ENCODE data around the gene UBE2O.
A peak's percentile ranks its signal among the peaks of the same experiment; 100 is the strongest.

The UBE2O gene

DNA sequence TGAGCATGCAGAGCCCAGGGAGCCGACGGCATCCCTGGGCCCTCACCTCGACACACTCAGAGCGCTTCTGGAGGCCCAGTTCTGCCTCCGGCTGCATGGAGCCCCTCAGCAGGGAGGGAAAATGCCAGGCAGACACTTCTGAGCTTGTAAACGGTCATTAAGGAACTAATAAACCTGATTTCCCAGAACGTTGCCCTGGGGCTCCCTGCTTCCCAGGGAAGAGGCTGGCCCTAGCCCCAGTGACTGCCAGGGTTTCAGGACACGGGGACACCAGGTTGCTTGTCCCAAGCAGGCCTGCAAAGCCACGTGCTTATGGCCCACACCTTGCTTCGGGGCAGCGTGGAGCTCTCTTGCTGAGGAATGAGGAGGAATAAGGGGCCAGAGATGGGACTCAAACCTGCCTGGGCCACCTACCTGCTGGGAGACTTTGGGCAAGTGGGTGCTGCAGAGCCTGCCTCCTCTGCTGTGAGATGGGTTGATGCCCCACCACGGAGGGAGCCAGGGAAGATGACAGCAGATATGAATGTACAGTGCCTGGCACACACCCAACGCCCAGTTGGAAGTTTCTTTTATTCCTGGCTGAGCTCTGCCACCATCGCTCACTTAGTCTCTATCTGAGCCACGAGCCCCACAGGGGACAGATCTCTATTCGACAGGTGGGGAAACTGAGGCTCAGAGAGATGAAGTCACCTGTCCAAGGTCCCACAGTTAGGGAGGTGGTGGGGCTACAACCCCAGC is 42.9 kb upstream of the UBE2O start:
- Histone ChIP-seq H4K5ac (ENCODE audit: low read length) (no peak overlapping the region), H2BK5ac (ENCODE audit: low read length) (no peak overlapping the region), H3K9ac (ENCODE audit: low read length) (no peak overlapping the region), H3K27me3 (ENCODE audit: insufficient read depth, low read length, poor library complexity) (no peaks in the 10 kb centered on the region), H3K4me3 (ENCODE audit: low read length) (no peak overlapping the region), H3K4me2 (ENCODE audit: low read length) (no peak overlapping the region), H3K4ac (ENCODE audit: low read depth, low read length) (no peak overlapping the region), H3K56ac (ENCODE audit: low read length) (no peak overlapping the region), H3K4me1 (ENCODE audit: control insufficient read depth, low read depth, low read length) (peaks cover 20% of the 10 kb centered on the region), H2AK5ac (ENCODE audit: low read length) (no peak overlapping the region), H3K18ac (ENCODE audit: low read length) (no peak overlapping the region), H4K8ac (ENCODE audit: low read depth, low read length) (no peak overlapping the region), H2BK15ac (replicated peaks; ENCODE audit: low read depth) (no peak overlapping the region), H3K36me3 (ENCODE audit: control insufficient read depth, insufficient read depth, low read length) (no peaks in the 10 kb centered on the region), H3K27ac (ENCODE audit: low read depth, low read length) (no peak overlapping the region), H2BK120ac (ENCODE audit: low read depth, low read length) (no peak overlapping the region), H3K79me1 (ENCODE audit: low read length) (peaks cover 7% of the 10 kb centered on the region), H3K79me2 (ENCODE audit: control insufficient read depth, insufficient read depth, low read length) (peaks cover 2% of the 10 kb centered on the region), H3K23ac (ENCODE audit: low read length) (no peak overlapping the region)
- DNase-seq = no peak
- WGBS (ENCODE audit: extremely low coverage, insufficient coverage, low lambda C conversion rate) = no CpG with 5 or more reads among the region's 16 CpGs

DNA sequence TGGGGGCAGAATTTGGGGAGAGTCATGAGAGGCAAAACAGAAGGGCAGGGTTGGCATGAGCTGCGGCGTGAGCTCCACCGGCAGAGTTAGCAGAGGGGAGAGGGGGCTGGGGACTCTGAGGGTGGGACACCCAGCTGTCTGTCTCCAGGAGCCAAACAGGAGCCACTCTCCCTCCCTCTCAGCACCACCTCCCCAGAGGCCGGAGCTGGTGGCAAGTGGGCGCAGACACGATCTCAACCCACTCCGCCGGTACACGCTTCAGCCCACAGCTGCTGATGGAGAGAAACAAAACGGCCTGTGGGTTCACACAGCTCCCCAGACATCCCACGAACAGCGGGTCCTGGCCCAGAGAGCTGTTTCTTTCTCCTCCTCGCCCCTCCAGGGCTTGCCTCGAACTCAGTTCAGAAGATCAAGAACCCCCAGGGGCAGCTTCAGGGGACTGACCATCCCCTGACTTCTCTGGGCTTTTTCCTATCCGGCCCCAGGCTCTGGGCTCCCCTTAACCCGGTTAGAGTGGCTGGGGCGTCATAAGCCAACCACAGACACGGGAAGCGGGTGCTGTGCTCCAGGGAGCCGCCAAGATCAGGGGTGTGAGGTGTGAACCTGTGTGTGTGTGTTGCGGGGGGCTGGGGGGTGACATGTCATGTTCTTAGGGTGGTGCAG is 40.7 kb upstream of the UBE2O start:
- no peak overlapping the region for H4K8ac ChIP-seq (ENCODE audit: low read depth, low read length)
- H3K4me1 ChIP-seq (ENCODE audit: control insufficient read depth, low read depth, low read length) = peaks cover 8% of the 10 kb centered on the region
- H3K4me2 ChIP-seq (ENCODE audit: low read length) = no peak overlapping the region
- no peak overlapping the region for H3K4me3 ChIP-seq (ENCODE audit: low read length)
- peaks cover 1% of the 10 kb centered on the region for H3K79me1 ChIP-seq (ENCODE audit: low read length)
- no peak overlapping the region for H2BK120ac ChIP-seq (ENCODE audit: low read depth, low read length)
- H2AK5ac ChIP-seq (ENCODE audit: low read length) = no peak overlapping the region
- no peak overlapping the region for H3K27ac ChIP-seq (ENCODE audit: low read depth, low read length)
- no peaks in the 10 kb centered on the region for H3K36me3 ChIP-seq (ENCODE audit: control insufficient read depth, insufficient read depth, low read length)
- H3K27me3 ChIP-seq (ENCODE audit: insufficient read depth, low read length, poor library complexity) = no peaks in the 10 kb centered on the region
- peak overlapping the region; percentile 31 for H3K9ac ChIP-seq (ENCODE audit: low read length)
- no peak overlapping the region for H3K18ac ChIP-seq (ENCODE audit: low read length)
- H2BK15ac ChIP-seq (replicated peaks; ENCODE audit: low read depth) = no peak overlapping the region
- H3K56ac ChIP-seq (ENCODE audit: low read length) = peak overlapping the region; percentile 31
- DNase-seq = no peak
- H4K5ac ChIP-seq (ENCODE audit: low read length) = no peak overlapping the region
- WGBS (ENCODE audit: extremely low coverage, insufficient coverage, low lambda C conversion rate) = no CpG with 5 or more reads among the region's 21 CpGs
- H3K23ac ChIP-seq (ENCODE audit: low read length) = no peak overlapping the region
- no peak overlapping the region for H3K4ac ChIP-seq (ENCODE audit: low read depth, low read length)
- H2BK5ac ChIP-seq (ENCODE audit: low read length) = no peak overlapping the region
- H3K79me2 ChIP-seq (ENCODE audit: control insufficient read depth, insufficient read depth, low read length) = no peaks in the 10 kb centered on the region

DNA sequence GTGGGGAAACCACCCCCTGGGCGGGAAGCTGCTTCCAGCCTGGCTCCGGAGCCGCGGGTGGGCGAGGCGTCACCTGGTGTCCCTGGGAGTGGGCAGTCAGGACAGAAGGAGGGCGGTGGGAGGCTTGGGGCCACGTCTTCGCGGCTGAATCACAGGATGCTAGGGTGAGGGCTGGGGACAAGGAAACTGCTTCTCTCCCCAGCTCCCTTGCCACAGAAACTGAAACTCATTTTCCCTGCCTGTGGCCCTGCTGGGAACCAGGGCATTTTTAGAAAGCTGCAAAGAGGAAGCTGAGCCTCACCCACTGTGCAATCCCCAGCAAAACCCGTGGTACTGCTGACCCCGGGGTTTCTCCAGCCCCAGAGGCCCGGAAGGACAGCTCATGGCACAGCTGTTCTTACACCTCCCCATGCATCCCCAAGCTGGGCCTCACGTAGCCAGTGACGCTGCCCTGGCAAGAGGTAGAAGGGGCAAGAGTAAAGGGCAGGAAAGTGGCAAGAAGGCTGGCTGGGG is 40.1 kb upstream of the UBE2O start:
- H3K27me3 ChIP-seq (ENCODE audit: insufficient read depth, low read length, poor library complexity) = no peaks in the 10 kb centered on the region
- H3K23ac ChIP-seq (ENCODE audit: low read length) = no peak overlapping the region
- no peak overlapping the region for H3K18ac ChIP-seq (ENCODE audit: low read length)
- H2BK120ac ChIP-seq (ENCODE audit: low read depth, low read length) = no peak overlapping the region
- no peaks in the 10 kb centered on the region for H3K36me3 ChIP-seq (ENCODE audit: control insufficient read depth, insufficient read depth, low read length)
- no peak overlapping the region for H2BK15ac ChIP-seq (replicated peaks; ENCODE audit: low read depth)
- no peak overlapping the region for H3K4me2 ChIP-seq (ENCODE audit: low read length)
- H3K79me2 ChIP-seq (ENCODE audit: control insufficient read depth, insufficient read depth, low read length) = no peaks in the 10 kb centered on the region
- H2BK5ac ChIP-seq (ENCODE audit: low read length) = no peak overlapping the region
- H3K9ac ChIP-seq (ENCODE audit: low read length) = peak overlapping the region; percentile 31
- no peak for DNase-seq
- H4K5ac ChIP-seq (ENCODE audit: low read length) = no peak overlapping the region
- peak overlapping the region; percentile 31 for H3K56ac ChIP-seq (ENCODE audit: low read length)
- H4K8ac ChIP-seq (ENCODE audit: low read depth, low read length) = no peak overlapping the region
- H3K4ac ChIP-seq (ENCODE audit: low read depth, low read length) = no peak overlapping the region
- no peaks in the 10 kb centered on the region for H3K79me1 ChIP-seq (ENCODE audit: low read length)
- H3K4me1 ChIP-seq (ENCODE audit: control insufficient read depth, low read depth, low read length) = peaks cover 5% of the 10 kb centered on the region
- no peak overlapping the region for H3K27ac ChIP-seq (ENCODE audit: low read depth, low read length)
- H2AK5ac ChIP-seq (ENCODE audit: low read length) = no peak overlapping the region
- WGBS (ENCODE audit: extremely low coverage, insufficient coverage, low lambda C conversion rate) = no CpG with 5 or more reads among the region's 15 CpGs
- H3K4me3 ChIP-seq (ENCODE audit: low read length) = no peak overlapping the region

DNA sequence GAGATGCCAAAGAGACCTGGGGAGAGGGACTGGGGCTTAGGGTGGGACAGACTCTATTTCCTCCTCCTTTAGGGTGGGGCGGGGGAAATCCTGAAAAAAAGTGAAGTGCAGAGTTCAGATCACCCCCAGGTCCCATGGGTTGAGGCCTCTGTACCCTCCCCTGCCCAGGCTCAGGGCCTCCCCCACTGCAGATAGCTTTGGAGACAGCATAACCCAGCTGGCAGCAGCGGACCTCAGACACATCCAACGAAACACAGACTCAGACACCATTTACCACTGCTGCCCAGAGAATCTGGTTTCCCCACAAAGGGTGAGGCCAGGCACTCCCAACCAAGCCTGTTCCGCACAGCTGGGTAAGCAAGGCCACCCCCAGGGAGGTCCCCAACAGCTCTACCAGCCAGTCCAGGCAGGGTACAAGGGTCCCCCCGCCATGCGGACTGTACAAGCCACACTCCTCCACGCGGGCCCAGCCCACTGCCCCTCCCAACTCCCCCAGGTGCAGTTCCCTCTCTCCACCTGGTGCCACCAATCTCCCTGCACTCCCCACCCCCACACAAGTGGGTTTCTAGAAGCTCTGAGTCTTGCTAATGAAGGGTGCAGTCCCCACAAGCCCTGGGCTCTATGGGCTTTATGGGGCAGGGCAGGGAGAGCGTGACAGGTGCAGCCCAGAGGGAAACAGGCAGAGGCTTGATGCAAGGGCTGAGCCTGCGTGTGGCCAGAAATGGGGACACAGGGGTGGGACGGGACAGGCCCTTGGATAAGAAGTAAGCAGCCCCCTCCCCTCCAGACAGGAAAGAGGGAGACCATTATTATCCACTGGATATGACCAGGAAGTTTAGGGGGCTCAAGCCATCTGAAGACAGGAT is 39.4 kb upstream of the UBE2O start:
- H3K4me2 ChIP-seq (ENCODE audit: low read length) = no peak overlapping the region
- no peaks in the 10 kb centered on the region for H3K79me1 ChIP-seq (ENCODE audit: low read length)
- H4K5ac ChIP-seq (ENCODE audit: low read length) = no peak overlapping the region
- no peak overlapping the region for H3K23ac ChIP-seq (ENCODE audit: low read length)
- no peak overlapping the region for H2BK15ac ChIP-seq (replicated peaks; ENCODE audit: low read depth)
- DNase-seq = no peak
- no peak overlapping the region for H2BK5ac ChIP-seq (ENCODE audit: low read length)
- H4K8ac ChIP-seq (ENCODE audit: low read depth, low read length) = no peak overlapping the region
- peaks cover 5% of the 10 kb centered on the region for H3K4me1 ChIP-seq (ENCODE audit: control insufficient read depth, low read depth, low read length)
- H2AK5ac ChIP-seq (ENCODE audit: low read length) = no peak overlapping the region
- H3K4ac ChIP-seq (ENCODE audit: low read depth, low read length) = no peak overlapping the region
- no CpG with 5 or more reads among the region's 11 CpGs for WGBS (ENCODE audit: extremely low coverage, insufficient coverage, low lambda C conversion rate)
- H3K56ac ChIP-seq (ENCODE audit: low read length) = no peak overlapping the region
- no peaks in the 10 kb centered on the region for H3K79me2 ChIP-seq (ENCODE audit: control insufficient read depth, insufficient read depth, low read length)
- H2BK120ac ChIP-seq (ENCODE audit: low read depth, low read length) = no peak overlapping the region
- no peak overlapping the region for H3K18ac ChIP-seq (ENCODE audit: low read length)
- no peaks in the 10 kb centered on the region for H3K27me3 ChIP-seq (ENCODE audit: insufficient read depth, low read length, poor library complexity)
- H3K36me3 ChIP-seq (ENCODE audit: control insufficient read depth, insufficient read depth, low read length) = no peaks in the 10 kb centered on the region
- H3K9ac ChIP-seq (ENCODE audit: low read length) = no peak overlapping the region
- no peak overlapping the region for H3K27ac ChIP-seq (ENCODE audit: low read depth, low read length)
- no peak overlapping the region for H3K4me3 ChIP-seq (ENCODE audit: low read length)

DNA sequence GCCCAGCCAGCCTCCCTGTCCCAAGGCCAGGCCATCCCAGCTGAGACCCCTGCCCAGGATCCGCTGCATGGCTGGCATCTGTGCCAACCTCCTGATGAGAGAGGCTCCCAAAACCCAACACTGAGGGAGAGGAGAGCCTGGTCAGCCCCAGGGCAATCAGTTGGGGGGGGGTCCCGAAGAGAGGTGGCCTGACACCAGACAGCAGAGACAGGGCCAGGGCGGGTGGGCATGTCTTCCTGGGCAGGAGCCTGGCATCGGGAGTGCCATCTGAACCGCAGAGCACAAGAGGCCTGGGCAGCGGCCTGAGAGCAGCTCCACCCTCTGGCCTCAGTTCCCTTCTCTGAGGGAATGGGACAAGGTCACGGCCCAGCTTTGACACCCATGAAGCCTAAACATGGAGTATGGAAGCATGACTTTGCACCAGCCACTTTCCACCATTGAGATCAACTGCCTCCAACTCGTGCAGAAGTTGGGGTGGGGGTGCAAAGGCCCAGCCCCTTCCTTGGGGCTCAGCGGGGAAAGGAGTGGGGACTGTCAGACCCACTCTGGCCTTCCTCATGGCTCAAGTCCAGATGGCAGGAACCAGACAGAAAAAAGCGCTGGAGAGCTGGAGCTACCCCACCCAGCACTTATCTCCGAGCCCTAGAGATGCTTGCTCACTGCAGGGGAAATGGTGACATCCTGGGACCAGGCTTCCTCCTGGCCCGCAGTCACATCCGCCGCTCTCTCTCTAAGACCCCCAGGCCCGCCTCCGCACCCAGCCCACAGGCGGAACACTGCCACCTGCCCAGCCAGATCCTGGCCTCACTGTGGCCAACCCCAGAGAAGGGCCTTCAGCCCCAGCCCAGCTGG is 38.5 kb upstream of the UBE2O start:
- no peak overlapping the region for H3K27ac ChIP-seq (ENCODE audit: low read depth, low read length)
- H3K4me1 ChIP-seq (ENCODE audit: control insufficient read depth, low read depth, low read length) = peaks cover 5% of the 10 kb centered on the region
- H3K18ac ChIP-seq (ENCODE audit: low read length) = no peak overlapping the region
- H3K23ac ChIP-seq (ENCODE audit: low read length) = no peak overlapping the region
- H2BK5ac ChIP-seq (ENCODE audit: low read length) = no peak overlapping the region
- H3K4me3 ChIP-seq (ENCODE audit: low read length) = no peak overlapping the region
- no peak overlapping the region for H2BK120ac ChIP-seq (ENCODE audit: low read depth, low read length)
- H3K36me3 ChIP-seq (ENCODE audit: control insufficient read depth, insufficient read depth, low read length) = no peaks in the 10 kb centered on the region
- H3K79me1 ChIP-seq (ENCODE audit: low read length) = no peaks in the 10 kb centered on the region
- no peak overlapping the region for H3K4ac ChIP-seq (ENCODE audit: low read depth, low read length)
- H3K4me2 ChIP-seq (ENCODE audit: low read length) = no peak overlapping the region
- no peaks in the 10 kb centered on the region for H3K79me2 ChIP-seq (ENCODE audit: control insufficient read depth, insufficient read depth, low read length)
- no peak overlapping the region for H2AK5ac ChIP-seq (ENCODE audit: low read length)
- no peak overlapping the region for H4K8ac ChIP-seq (ENCODE audit: low read depth, low read length)
- H4K5ac ChIP-seq (ENCODE audit: low read length) = no peak overlapping the region
- DNase-seq = no peak
- WGBS (ENCODE audit: extremely low coverage, insufficient coverage, low lambda C conversion rate) = no CpG with 5 or more reads among the region's 17 CpGs
- no peak overlapping the region for H3K9ac ChIP-seq (ENCODE audit: low read length)
- no peaks in the 10 kb centered on the region for H3K27me3 ChIP-seq (ENCODE audit: insufficient read depth, low read length, poor library complexity)
- no peak overlapping the region for H3K56ac ChIP-seq (ENCODE audit: low read length)
- no peak overlapping the region for H2BK15ac ChIP-seq (replicated peaks; ENCODE audit: low read depth)
